ENCODE measurements around the gene MAD1L1.
"Not testable (repeated sequence)": the region's sequence is repeated elsewhere in the genome, so short reads cannot be mapped to it uniquely, and the experiment has no call there.

MAD1L1 gene

DNA sequence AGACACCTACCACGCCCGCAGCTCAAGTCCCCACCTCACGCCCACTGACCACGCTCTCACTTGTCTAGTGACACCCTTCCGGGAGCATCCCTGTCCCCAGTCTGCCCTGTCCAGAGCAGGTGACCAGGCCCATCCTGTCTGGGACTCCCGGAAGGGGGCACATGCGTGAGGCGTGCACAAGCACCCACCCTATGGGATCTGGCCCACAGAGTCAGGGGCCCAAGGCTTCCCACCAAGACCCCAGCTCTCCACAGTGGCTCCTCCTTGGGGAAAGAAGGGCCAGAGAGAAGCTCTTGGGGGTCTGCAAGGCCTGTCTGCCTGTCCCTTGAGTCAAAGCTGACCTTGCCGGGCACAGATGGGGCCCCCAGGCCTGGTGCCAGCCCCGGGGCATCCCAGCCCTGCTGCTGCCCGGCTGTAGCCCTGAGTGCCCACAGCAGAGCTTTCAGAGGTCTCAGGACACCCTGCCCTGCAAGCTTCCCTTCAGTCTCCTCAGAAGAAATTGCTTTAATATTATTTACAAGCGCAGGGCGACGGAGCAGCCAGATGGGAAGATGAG is 367.7 kb downstream of the MAD1L1 start:
- no peak overlapping the region for H3K4me3 ChIP-seq (ENCODE audit: low read depth, low read length)
- no peaks in the 10 kb centered on the region for H3K9me3 ChIP-seq
- DNase-seq, result no peak
- no peaks in the 10 kb centered on the region for H3K27me3 ChIP-seq
- TF ChIP-seq CTCF (IDR thresholded peaks at IDR 0.05; ENCODE audit: low read depth, low read length), result no peak
- H3K4me1 ChIP-seq, result peaks cover 17% of the 10 kb centered on the region
- no peaks in the 10 kb centered on the region for H3K36me3 ChIP-seq

DNA sequence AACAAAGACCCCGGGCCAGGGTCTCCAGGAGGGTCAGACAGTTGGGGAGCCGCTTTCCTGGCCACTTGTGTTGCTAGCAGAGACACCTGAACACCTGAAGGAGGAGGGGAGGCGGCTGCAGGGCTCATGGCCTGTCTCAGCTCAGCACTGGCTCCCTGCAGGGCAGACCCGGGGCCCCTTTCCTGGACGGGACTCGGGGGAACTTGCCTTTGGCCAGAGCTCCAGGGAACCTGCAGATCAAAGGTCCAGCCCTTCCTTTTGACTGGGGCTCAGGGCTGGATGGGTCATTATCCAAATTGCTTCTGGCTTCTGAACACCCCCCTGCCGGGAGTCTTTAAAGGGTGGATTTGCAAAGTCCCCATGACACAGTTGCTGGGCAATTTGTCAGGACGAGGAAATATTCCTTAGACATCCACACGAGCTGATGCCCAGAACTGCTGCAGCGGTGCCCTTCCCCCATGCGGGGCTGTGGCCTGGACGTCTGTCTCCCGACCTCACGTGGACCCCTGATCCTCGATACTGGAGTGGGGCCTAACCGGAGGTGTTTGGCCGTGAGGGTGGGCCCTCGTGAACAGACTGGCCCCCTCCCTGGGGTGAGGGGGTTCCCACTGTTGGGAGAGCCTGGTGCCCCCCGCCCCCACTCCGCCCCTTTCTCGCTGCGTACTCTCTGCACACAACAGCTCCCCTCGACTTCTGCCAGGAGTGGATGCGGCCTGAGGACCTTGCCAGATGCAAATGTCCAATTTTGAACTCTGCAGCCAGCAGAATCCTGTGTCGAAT is 368.4 kb downstream of the MAD1L1 start:
- Histone ChIP-seq H3K36me3 (no peaks in the 10 kb centered on the region), H3K4me1 (peaks cover 17% of the 10 kb centered on the region), H3K27me3 (no peaks in the 10 kb centered on the region), H3K4me3 (ENCODE audit: low read depth, low read length) (no peak overlapping the region), H3K9me3 (no peaks in the 10 kb centered on the region)
- no peak for DNase-seq
- TF ChIP-seq CTCF (IDR thresholded peaks at IDR 0.05; ENCODE audit: low read depth, low read length), result no peak

DNA sequence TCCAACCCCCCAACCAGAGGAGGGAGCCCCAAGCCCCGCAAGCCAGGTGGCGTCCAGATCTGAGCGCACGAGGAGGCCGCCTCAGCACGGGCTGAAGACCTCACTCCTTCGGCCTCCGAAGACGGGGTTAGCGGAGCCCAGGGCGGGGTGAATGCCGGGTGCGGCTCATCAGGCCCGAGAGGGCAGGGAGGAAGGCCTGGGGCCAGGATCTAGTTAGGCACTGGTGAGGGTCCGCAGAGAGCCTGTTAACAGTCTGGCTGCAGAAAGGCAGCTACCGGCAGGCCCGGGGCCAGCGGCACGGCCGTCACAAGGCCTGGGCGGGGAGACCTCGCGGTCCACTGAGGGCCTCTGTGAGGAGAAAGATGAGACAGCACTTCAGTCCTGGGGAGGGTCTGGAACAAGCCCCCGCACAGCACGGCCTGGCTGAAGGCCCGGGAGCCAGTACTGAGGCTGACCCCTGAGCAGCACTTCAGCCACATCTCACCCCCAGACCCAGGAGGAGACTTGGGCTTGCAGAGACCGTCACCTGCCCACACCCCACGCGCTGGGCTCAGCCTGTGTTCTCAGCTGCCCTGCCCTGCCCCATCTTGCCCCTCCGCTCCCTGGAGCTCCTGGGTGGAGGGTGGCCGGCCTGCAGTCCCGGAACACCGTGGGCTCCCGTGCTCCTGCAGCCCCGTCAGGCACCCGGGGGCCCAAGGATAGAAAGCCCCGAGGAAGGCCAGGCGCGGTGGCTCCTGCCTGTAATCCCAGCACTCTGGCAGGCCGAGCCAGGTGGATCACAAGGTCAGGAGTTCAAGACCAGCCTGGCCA is 369.4 kb downstream of the MAD1L1 start:
- Histone ChIP-seq H3K27me3 (no peaks in the 10 kb centered on the region), H3K36me3 (no peaks in the 10 kb centered on the region), H3K4me3 (ENCODE audit: low read depth, low read length) (no peak overlapping the region), H3K4me1 (peaks cover 21% of the 10 kb centered on the region), H3K9me3 (no peaks in the 10 kb centered on the region)
- DNase-seq, result no peak
- TF ChIP-seq CTCF (IDR thresholded peaks at IDR 0.05; ENCODE audit: low read depth, low read length), result no peak

- no peaks in the 10 kb centered on the region for H3K9me3 ChIP-seq
- DNase-seq, result no peak
- H3K36me3 ChIP-seq, result no peaks in the 10 kb centered on the region
- H3K4me3 ChIP-seq (ENCODE audit: low read depth, low read length), result no peak overlapping the region
- H3K4me1 ChIP-seq, result peaks cover 29% of the 10 kb centered on the region
- TF ChIP-seq CTCF (IDR thresholded peaks at IDR 0.05; ENCODE audit: low read depth, low read length), result no peak
- no peaks in the 10 kb centered on the region for H3K27me3 ChIP-seq
These were observed 370.2 kb downstream of the MAD1L1 start for GRCh38 chr7:1862560-1862959.

DNA sequence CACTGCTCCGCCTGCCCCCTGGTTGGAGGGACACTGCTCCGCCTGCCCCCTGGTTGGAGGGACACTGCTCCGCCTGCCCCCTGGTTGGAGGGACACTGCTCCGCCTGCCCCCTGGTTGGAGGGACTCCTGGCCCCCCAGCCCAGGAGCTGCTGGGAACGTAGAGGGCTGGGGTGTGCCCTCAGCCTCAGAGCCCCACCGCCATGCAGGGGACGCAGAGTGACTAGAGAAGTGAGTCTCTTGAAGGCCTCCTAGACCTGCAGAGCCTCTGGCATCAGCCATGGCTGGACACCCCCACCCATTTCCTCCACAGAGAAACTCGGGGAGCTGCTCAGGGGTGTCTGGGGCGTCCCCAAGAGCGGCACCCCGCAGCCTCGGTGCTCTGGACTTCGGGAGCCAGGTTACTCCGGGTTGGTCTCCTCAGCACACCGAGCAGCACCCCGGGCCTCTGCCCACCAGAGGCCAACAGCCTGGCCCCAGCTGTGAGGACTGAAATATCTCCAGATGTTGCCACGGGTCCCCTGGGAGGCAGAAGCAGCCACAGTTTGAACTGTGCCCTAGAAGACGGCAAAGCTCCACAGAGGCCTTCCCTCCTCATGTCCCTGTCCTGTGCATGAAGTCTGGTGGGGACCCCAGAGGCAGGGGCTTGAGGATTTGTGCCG is 370.8 kb downstream of the MAD1L1 start:
- no peaks in the 10 kb centered on the region for H3K36me3 ChIP-seq
- no peak for DNase-seq

GRCh38 chr7:1860881-1861798 is 371.6 kb downstream of the MAD1L1 start:
- H3K36me3 ChIP-seq; H3K27me3 ChIP-seq; DNase-seq; H3K9me3 ChIP-seq; H3K4me3 ChIP-seq (ENCODE audit: low read depth, low read length): not testable (repeated sequence)
- H3K4me1 ChIP-seq, result peaks cover 40% of the 10 kb centered on the region

More for the DNA sequence above, 370.8 kb downstream of the MAD1L1 start:
- no peak overlapping the region for H3K4me3 ChIP-seq (ENCODE audit: low read depth, low read length)
- TF ChIP-seq CTCF (IDR thresholded peaks at IDR 0.05; ENCODE audit: low read depth, low read length), result no peak
- no peaks in the 10 kb centered on the region for H3K9me3 ChIP-seq
- H3K27me3 ChIP-seq, result no peaks in the 10 kb centered on the region
- H3K4me1 ChIP-seq, result peaks cover 35% of the 10 kb centered on the region

Measured in BE2C (cell line).